SK-N-SH (cell line): ENCODE results near the gene ZCCHC3. TPM values are rescaled to one million over a fixed set of nuclear protein-coding genes. Genes with fewer than 3 reads are reported as not detected.

Experiments
- CTCF ChIA-PET: fragments of 300-600, 350-600 bp; formaldehyde crosslinking; extraction: SDS; loops from one replicate; lab custom pipeline; 2021; lab: Yijun Ruan, JAX
- POLR2A ChIA-PET: fragments of 350-600 bp; sonication (Branson Sonifier 250); formaldehyde crosslinking; extraction: SDS; loops from one replicate; lab custom pipeline; 2020; ENCODE audit warnings: antibody characterized with exemption, inconsistent platforms; lab: Yijun Ruan, JAX
- DNase-seq: peaks from one replicate; pipeline ENCODE4 v3.0.0; 2012
- H2AFZ ChIP-seq: fragments of 200-600 bp; sonication (generic); 2 replicates; pipeline ENCODE4 v1.8.1; 2016; ENCODE audit warnings: antibody characterized with exemption, mild to moderate bottlenecking, low read depth
- H3F3A ChIP-seq: fragments of 200-600 bp; sonication (generic); replicated peaks from 2 replicates; pipeline ENCODE3; 2016; ENCODE audit warnings: antibody characterized with exemption, mild to moderate bottlenecking; ENCODE audit not compliant: insufficient read depth
- H3K27ac ChIP-seq, 2 experiments: fragments of 200-500 bp in 1 of 2; fragments of 200-600 bp in 1 of 2; sonication (Bioruptor generic) in 1 of 2; sonication (generic), shearing (Covaris generic) in 1 of 2; 2 replicates each; pipeline versions ENCODE4 v1.5.1 to v1.6.1; 2014 to 2016; ENCODE audit warnings: low read depth in 2 of 2, inconsistent platforms in 1 of 2, low read length in 1 of 2, mild to moderate bottlenecking in 1 of 2, mixed read lengths in 1 of 2
- H3K27me3 ChIP-seq: fragments of 200-600 bp; sonication (generic), shearing (Covaris generic); 2 replicates; pipeline ENCODE4 v1.6.1; 2016; ENCODE audit warnings: mixed run types; ENCODE audit not compliant: insufficient read depth
- H3K36me3 ChIP-seq, 2 experiments: fragments of 200-500 bp in 1 of 2; fragments of 200-600 bp in 1 of 2; sonication (Bioruptor generic) in 1 of 2; sonication (generic) in 1 of 2; replicated peaks in 1 of 2; 2 replicates each; pipeline versions ENCODE3 to v1.5.1; 2014 to 2016; ENCODE audit warnings: low read length in 1 of 2, mild to moderate bottlenecking in 1 of 2; ENCODE audit not compliant: insufficient read depth in 2 of 2, control insufficient read depth in 1 of 2
- H3K4me1 ChIP-seq, 2 experiments: fragments of 200-500 bp in 1 of 2; fragments of 200-600 bp in 1 of 2; sonication (Bioruptor generic) in 1 of 2; sonication (generic), shearing (Covaris generic) in 1 of 2; 2 replicates each; pipeline versions ENCODE4 v1.5.1 to v1.6.1; 2014 to 2016; ENCODE audit warnings: low read depth in 1 of 2, low read length in 1 of 2, mixed run types in 1 of 2; ENCODE audit not compliant: insufficient read depth in 2 of 2, control insufficient read depth in 1 of 2
- H3K4me2 ChIP-seq: fragments of 200-600 bp; sonication (generic), shearing (Covaris generic); 2 replicates; pipeline ENCODE4 v1.6.1; 2017; ENCODE audit warnings: mixed run types
- H3K4me3 ChIP-seq, 2 experiments: fragments of 200-500 bp in 1 of 2; fragments of 200-600 bp in 1 of 2; sonication (Bioruptor generic) in 1 of 2; sonication (generic), shearing (Covaris generic) in 1 of 2; 2 replicates each; pipeline versions ENCODE4 v1.5.1 to v1.8.1; 2014 to 2016; ENCODE audit warnings: low read depth in 2 of 2, inconsistent platforms in 1 of 2, low read length in 1 of 2, mild to moderate bottlenecking in 1 of 2, mixed read lengths in 1 of 2, moderate library complexity in 1 of 2
- H3K79me2 ChIP-seq: fragments of 200-600 bp; sonication (generic); 2 replicates; pipeline ENCODE4 v1.8.1; 2017; ENCODE audit warnings: mild to moderate bottlenecking; ENCODE audit not compliant: insufficient read depth
- H3K9ac ChIP-seq: fragments of 200-600 bp; sonication (generic); 2 replicates; pipeline ENCODE4 v1.6.1; 2017; ENCODE audit warnings: mixed run types
- H3K9me2 ChIP-seq: fragments of 200-600 bp; sonication (generic); 2 replicates; pipeline ENCODE4 v1.6.1; 2017; ENCODE audit warnings: mixed run types
- H3K9me3 ChIP-seq: fragments of 200-600 bp; sonication (generic); 2 replicates; pipeline ENCODE4 v1.6.1; 2017; ENCODE audit warnings: mixed run types, mild to moderate bottlenecking, moderate library complexity
- H4K20me1 ChIP-seq: fragments of 200-600 bp; sonication (generic); 2 replicates; pipeline ENCODE4 v1.6.1; 2017; ENCODE audit warnings: mild to moderate bottlenecking, mixed run types; ENCODE audit not compliant: insufficient read depth
- GABPA ChIP-seq: IDR thresholded peaks from 2 replicates; pipeline ENCODE4 v1.4.0; 2012; ENCODE audit warnings: low read depth, mild to moderate bottlenecking
- IRF3 ChIP-seq: fragments of 150-350 bp; IDR thresholded peaks from 2 replicates; pipeline ENCODE4 v1.6.1; 2016; ENCODE audit warnings: mild to moderate bottlenecking, low read depth, low read length
- MAX ChIP-seq: IDR thresholded peaks from 2 replicates; pipeline ENCODE4 v1.4.0; 2012; ENCODE audit warnings: low read depth
- MEF2A ChIP-seq: IDR thresholded peaks from 2 replicates; pipeline ENCODE4 v1.4.0; 2012; ENCODE audit warnings: low read depth, borderline replicate concordance
- MXI1 ChIP-seq: IDR thresholded peaks from 2 replicates; pipeline ENCODE4 v1.6.1; 2012; ENCODE audit warnings: mild to moderate bottlenecking, low read depth, low read length, improper control_type of control experiment
- NFIC ChIP-seq: IDR thresholded peaks from 2 replicates; pipeline ENCODE4 v1.4.0; 2012; ENCODE audit warnings: borderline replicate concordance
- PBX3 ChIP-seq: IDR thresholded peaks from 2 replicates; pipeline ENCODE4; 2012
- SMC3 ChIP-seq: IDR thresholded peaks from 2 replicates; pipeline ENCODE4 v1.6.1; 2012; ENCODE audit warnings: low read depth, low read length, improper control_type of control experiment
- USF2 ChIP-seq: fragments of 150-350 bp; IDR thresholded peaks from 2 replicates; pipeline ENCODE4 v1.6.1; 2017; ENCODE audit warnings: antibody characterized with exemption, low read length, low read depth, borderline replicate concordance
- ZBTB33 ChIP-seq: IDR thresholded peaks from 2 replicates; pipeline ENCODE4 v1.4.0; 2012; ENCODE audit warnings: low read depth, borderline replicate concordance
- WGBS: methylation state at CpG from one replicate; pipeline ENCODE4 v1.1.6; 2017; ENCODE audit warnings: low lambda C conversion rate; 5-methylcytosine and 5-hydroxymethylcytosine counted together
- polyA plus RNA-seq, 3 experiments: library from polyadenylated mRNA; depleted of rRNA; stranded (reverse); fragments of >200 nt; gene quantifications; 2 replicates each; pipeline ENCODE4 v1.2.3, GENCODE V29; 2012

Gene ZCCHC3
- polyA plus RNA-seq, 1 of the 3 experiments (the other 2 are of a cell fraction), result 9.5 TPM

- no peak overlapping the region for H3K27ac ChIP-seq
- no peaks in the 10 kb centered on the region for H3K9me3 ChIP-seq
- H3K9ac ChIP-seq, result no peak overlapping the region
- H3F3A ChIP-seq, result no peaks in the 10 kb centered on the region
- H2AFZ ChIP-seq, result no peak overlapping the region
- peaks cover 14% of the 10 kb centered on the region; the same call in 1 of the 2 replicates for H3K27me3 ChIP-seq
- H3K4me3 ChIP-seq, result no peak overlapping the region
- 34% methylated on average over 4 of the region's 4 CpGs for WGBS
- H3K4me2 ChIP-seq, result no peak overlapping the region
- TF ChIP-seq PBX3 (no peak), GABPA (no peak), NFIC (no peak), MEF2A (no peak), SMC3 (no peak), MAX (no peak)
- ChIA-PET CTCF (interaction anchor here (1.3 to 2.5 kb wide), 2 partner anchors 8 to 72 kb away, joined by 7 to 16 read pairs; no protein-coding TSS in a partner anchor), POLR2A (no interaction called here)
- no peaks in the 10 kb centered on the region for H3K36me3 ChIP-seq
- no peak for DNase-seq
- H3K9me2 ChIP-seq, result no peaks in the 10 kb centered on the region
- peaks cover 0 to 12% of the 10 kb centered on the region in 2 experiments; a peak in 1 of 4 replicates for H3K4me1 ChIP-seq
- H3K79me2 ChIP-seq, result no peaks in the 10 kb centered on the region
- no peaks in the 10 kb centered on the region for H4K20me1 ChIP-seq
Observed at GRCh38 chr20:258269-258858, 39.0 kb upstream of the ZCCHC3 start.

GRCh38 chr20:258963-259362 is 38.4 kb upstream of the ZCCHC3 start:
- Histone ChIP-seq H3K9me3 (no peaks in the 10 kb centered on the region), H3K27ac (no peak overlapping the region), H4K20me1 (no peaks in the 10 kb centered on the region), H3F3A (no peaks in the 10 kb centered on the region), H3K79me2 (no peaks in the 10 kb centered on the region), H3K4me2 (no peak overlapping the region), H3K9ac (no peak overlapping the region), H3K27me3 (peaks cover 14% of the 10 kb centered on the region; the same call in 1 of the 2 replicates), H3K4me1 (peaks cover 0 to 12% of the 10 kb centered on the region in 2 experiments; a peak in 1 of 4 replicates), H3K36me3 (no peaks in the 10 kb centered on the region), H3K4me3 (no peak overlapping the region), H3K9me2 (no peaks in the 10 kb centered on the region), H2AFZ (no peak overlapping the region)
- 65% methylated on average over 8 of the region's 8 CpGs for WGBS
- DNase-seq, result no peak
- no peak for TF ChIP-seq USF2
- no peak for TF ChIP-seq ZBTB33
- TF ChIP-seq IRF3, result no peak
- no peak for TF ChIP-seq MXI1
- CTCF ChIA-PET, result interaction anchor here (1.3 to 2.5 kb wide), 2 partner anchors 8 to 71 kb away, joined by 7 to 16 read pairs; no protein-coding TSS in a partner anchor
- POLR2A ChIA-PET, result no interaction called here
